Measurements from ENCODE around the gene LRCH1.

The LRCH1 gene

GRCh38 chr13:46565808-46566750, 13.1 kb downstream of the LRCH1 start:
- DNase-seq: no peak

GRCh38 chr13:46567671-46568070, 14.7 kb downstream of the LRCH1 start:
- DNase-seq: no peak

GRCh38 chr13:46569456-46569855, 16.5 kb downstream of the LRCH1 start:
- DNase-seq: no peak

GRCh38 chr13:46570273-46570672, 17.3 kb downstream of the LRCH1 start:
- no peak for DNase-seq

GRCh38 chr13:46571189-46571908, 18.4 kb downstream of the LRCH1 start:
- DNase-seq: no peak

GRCh38 chr13:46571909-46572595, 19.1 kb downstream of the LRCH1 start:
- no peak for DNase-seq

GRCh38 chr13:46572752-46573431, 19.9 kb downstream of the LRCH1 start:
- DNase-seq: no peak

- DNase-seq: no peak
These were observed 22.4 kb downstream of the LRCH1 start for GRCh38 chr13:46575301-46575771.

GRCh38 chr13:46575818-46576221, 22.9 kb downstream of the LRCH1 start:
- DNase-seq: no peak

- DNase-seq: no peak
These were observed 23.8 kb downstream of the LRCH1 start for GRCh38 chr13:46576762-46577161.

- no peak for DNase-seq
These were observed 25.0 kb downstream of the LRCH1 start for GRCh38 chr13:46577696-46578589.

GRCh38 chr13:46578590-46578975, 25.6 kb downstream of the LRCH1 start:
- no peak for DNase-seq

GRCh38 chr13:46580362-46580839, 27.4 kb downstream of the LRCH1 start:
- no peak for DNase-seq

- no peak for DNase-seq
These were observed 29.2 kb downstream of the LRCH1 start for GRCh38 chr13:46582190-46582589.

- no peak for DNase-seq
These were observed 34.0 kb downstream of the LRCH1 start for GRCh38 chr13:46586751-46587514.

- no peak for DNase-seq
These were observed 34.9 kb downstream of the LRCH1 start for GRCh38 chr13:46587807-46588418.

- DNase-seq: no peak
These were observed 39.4 kb downstream of the LRCH1 start for GRCh38 chr13:46592385-46592784.

- peak; percentile 66 for DNase-seq
These were observed 40.4 kb downstream of the LRCH1 start for GRCh38 chr13:46593398-46593797.

- no peak for DNase-seq
These were observed 41.6 kb downstream of the LRCH1 start for GRCh38 chr13:46594374-46595078.

Data from central memory CD4-positive, alpha-beta T cell (primary cell).